D721Med (cell line): Measurements from ENCODE around the gene IRX2.

Experiments
- DNase-seq: peaks from one replicate; pipeline ENCODE4 v3.0.0; 2011; ENCODE audit warnings: low spot score; ENCODE audit not compliant: insufficient read length
- FAIRE-seq: peaks from 2 replicates; lab custom pipeline; 2011; peaks lifted over from hg19 to GRCh38; lab: Jason Lieb, UNC
- TF ChIP-seq, protein P1 (sequence below): IDR thresholded peaks from 2 replicates; pipeline ENCODE4 v1.5.1; 2012; ENCODE audit warnings: mild to moderate bottlenecking, control low read depth; ENCODE audit not compliant: insufficient read depth; ENCODE audit errors: missing control alignments

The IRX2 gene

DNA sequence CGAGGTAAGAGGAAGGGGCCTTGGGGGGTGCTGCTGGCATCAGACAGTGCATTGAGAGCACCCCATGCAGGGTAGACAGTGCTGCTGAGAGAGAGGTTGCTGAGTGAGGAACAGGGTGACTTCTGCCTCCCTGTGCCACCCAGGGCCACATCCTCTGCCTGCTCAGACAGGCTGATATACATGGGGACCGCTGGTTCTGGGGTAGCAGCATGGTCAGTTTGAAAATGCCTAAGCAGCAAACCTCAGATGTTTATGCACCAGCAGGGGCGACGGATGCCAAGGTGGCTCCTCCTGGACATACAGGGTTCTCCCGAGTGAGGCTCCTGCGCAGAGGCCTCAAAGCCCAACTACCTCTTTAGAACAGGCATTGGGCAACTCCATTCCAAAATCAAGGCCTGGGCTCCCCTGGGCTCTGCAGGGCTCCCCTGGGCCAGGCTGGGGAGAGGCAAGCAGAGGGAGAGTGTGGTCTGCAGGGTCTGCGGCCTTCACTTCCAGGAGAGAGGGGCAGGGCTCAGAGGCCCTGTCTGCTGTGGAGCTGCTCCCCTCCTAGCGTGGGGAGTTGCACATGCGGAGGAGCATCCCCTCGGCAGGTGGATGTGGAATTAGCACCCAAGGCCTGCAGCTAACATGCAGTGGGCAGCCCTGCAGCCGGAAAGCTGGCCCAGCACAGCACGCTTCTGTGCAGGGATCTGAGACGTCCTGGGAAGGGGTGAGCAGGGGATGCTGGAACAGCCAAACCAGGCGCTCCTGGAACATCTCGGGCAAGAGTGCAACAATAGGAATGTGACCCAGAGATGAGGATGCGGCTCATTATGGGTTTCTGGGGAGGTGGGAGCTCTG, 46.5 kb downstream of the IRX2 start:
- FAIRE-seq (no peak), DNase-seq (no peak)
- TF ChIP-seq, protein P1, sequence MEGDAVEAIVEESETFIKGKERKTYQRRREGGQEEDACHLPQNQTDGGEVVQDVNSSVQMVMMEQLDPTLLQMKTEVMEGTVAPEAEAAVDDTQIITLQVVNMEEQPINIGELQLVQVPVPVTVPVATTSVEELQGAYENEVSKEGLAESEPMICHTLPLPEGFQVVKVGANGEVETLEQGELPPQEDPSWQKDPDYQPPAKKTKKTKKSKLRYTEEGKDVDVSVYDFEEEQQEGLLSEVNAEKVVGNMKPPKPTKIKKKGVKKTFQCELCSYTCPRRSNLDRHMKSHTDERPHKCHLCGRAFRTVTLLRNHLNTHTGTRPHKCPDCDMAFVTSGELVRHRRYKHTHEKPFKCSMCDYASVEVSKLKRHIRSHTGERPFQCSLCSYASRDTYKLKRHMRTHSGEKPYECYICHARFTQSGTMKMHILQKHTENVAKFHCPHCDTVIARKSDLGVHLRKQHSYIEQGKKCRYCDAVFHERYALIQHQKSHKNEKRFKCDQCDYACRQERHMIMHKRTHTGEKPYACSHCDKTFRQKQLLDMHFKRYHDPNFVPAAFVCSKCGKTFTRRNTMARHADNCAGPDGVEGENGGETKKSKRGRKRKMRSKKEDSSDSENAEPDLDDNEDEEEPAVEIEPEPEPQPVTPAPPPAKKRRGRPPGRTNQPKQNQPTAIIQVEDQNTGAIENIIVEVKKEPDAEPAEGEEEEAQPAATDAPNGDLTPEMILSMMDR, result no peak

DNA sequence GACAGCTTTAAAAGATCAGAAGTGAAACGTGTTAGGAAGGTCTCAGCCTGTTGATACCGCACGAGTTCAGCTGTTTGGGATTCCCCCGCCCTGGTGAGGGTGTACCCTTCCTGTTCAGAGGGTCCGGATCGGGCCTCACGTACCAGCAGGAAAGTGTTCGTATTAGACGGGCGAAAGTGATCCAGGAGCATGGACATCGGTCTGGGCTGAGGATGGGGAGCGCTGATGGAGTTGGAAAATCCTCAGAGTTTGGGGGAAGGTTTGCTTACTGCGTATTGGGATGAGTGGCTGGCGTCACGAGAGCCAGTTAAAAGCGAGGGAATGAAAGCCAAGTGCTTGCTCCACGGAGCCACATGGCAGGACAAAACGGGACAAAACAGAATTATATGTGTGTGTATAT, 47.4 kb downstream of the IRX2 start:
- TF ChIP-seq, protein P1, result no peak
- DNase-seq (no peak), FAIRE-seq (no peak)

DNA sequence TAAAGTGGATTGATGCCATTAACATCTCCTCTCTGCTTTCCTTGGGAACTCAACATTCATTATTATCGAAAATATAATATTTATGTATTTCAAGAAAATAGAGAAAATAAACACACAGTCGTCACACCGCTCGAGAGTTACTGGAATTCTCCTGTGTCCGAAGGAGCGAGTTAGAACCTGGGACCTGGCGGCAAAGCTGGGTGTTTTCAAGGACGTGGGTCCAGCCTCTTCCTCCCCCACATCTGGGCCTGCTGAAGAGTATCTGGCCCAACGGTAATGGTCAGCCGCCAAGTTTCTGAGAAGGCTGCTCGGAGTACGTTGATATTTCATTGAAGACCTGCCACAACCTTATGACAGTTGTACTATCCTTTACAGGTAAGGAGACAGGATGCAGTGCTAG, 47.9 kb downstream of the IRX2 start:
- DNase-seq (no peak), FAIRE-seq (no peak)
- TF ChIP-seq, protein P1, result no peak

DNA sequence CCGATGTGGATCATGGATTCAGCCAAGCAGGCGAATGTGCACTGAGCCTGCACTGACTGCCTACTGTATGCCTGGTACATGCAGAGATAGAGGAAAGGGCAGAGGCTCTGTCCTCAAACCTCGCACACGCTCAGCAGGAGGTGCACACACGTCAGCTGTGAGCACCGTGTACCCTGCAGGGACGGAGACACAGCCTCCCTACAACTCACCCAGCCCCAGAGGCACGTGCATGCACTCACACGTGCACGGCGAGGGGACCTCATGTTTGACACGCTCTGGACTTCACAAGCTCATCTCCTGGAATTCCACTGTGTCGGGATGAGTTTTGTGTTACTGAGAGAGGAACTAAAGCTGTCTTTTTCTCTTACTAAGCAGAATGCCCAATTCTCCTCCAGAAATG, 48.4 kb downstream of the IRX2 start:
- FAIRE-seq, result no peak
- DNase-seq, result no peak
- TF ChIP-seq, protein P1, result no peak

DNA sequence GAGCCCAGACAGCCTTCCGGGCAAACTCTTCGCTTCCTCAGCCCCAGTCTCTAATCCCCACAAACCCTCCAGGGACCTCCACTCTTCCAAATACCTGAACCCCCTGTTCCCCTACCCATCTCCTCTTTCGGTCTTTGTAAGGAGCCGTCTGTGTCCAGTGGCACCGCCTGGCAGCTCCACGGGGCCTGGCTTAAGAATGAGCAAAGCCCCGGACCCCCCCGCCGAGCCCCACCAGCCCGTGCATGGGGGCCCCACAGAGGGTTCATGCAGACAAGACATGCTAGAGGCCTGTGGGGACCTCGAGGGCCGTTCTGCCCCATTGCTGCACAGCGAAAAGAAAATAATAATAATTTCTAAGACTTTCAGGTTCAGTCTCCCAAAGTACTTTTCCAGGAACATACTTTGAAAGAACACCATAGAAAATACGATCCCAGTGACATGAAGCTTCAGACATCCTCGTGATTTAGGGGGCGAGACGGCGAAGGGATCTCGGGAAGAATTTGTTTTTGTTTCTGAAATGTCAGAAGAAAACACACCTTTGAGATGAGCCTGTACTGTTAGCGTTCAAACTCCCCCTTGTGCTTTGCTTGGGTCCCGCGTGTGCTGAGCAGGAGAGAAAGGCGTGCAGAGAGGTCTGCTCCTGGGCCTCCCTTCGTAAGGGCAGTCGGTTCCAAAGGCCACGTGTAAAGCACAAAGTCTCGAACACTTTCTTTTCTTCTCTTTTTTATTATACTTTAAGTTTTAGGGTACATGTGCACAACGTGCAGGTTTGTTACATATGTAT, 49.2 kb downstream of the IRX2 start:
- DNase-seq (no peak), FAIRE-seq (no peak)
- TF ChIP-seq, protein P1, result no peak

DNA sequence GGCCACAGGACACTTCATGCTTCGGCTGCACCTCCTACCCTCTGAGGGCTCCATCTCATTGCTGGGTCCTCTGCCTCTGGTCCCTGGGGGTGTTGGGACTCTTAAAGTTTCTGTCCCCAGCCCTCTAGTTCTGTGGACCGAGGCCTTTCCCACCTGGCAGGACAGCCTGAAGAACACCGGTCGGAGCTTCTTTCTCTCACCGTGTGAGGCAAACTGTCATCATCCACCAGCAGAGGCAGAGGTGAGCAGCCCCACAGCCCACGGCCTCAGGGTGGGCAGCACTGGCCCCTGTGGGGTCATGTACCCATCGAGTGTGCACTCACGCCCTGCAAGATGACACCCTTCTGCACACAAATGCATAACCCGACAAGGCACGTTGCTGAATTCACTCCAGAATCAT, 49.9 kb downstream of the IRX2 start:
- no peak for DNase-seq
- FAIRE-seq, result no peak
- TF ChIP-seq, protein P1, result no peak
